A673 (cell line): ENCODE data around the gene YOD1. TPM values are rescaled to one million over a fixed set of nuclear protein-coding genes. Genes with fewer than 3 reads are reported as not detected.

Experiments
- BruUV-seq: library from RNA; stranded (reverse); fragments of 400-500 nt; replicated peaks from 2 replicates; lab custom pipeline; 2021; lab: Mats Ljungman, UMichigan
- CTCF ChIA-PET: fragments of 300-600 bp; sonication (Branson Sonifier 250); formaldehyde crosslinking; loops from one replicate; lab custom pipeline; 2022; ENCODE audit warnings: antibody characterized with exemption; lab: Charles Lee
- POLR2A ChIA-PET: fragments of 300-600 bp; sonication (Branson Sonifier 250); formaldehyde crosslinking; loops from one replicate; lab custom pipeline; 2022; ENCODE audit warnings: antibody characterized with exemption; ENCODE audit not compliant: low non-redundant PET; lab: Charles Lee
- DNase-seq: peaks from one replicate; pipeline ENCODE4 v3.0.0-alpha.2; 2015; ENCODE audit warnings: low spot score
- H3K27ac ChIP-seq: fragments of 200-600 bp; sonication (generic); 2 replicates; pipeline ENCODE4 v1.5.1; 2016; ENCODE audit warnings: mixed run types, low read depth, mild to moderate bottlenecking, mixed read lengths, antibody characterized with exemption, low read length; ENCODE audit not compliant: poor library complexity, severe bottlenecking
- H3K27me3 ChIP-seq: fragments of 200-600 bp; sonication (generic); replicated peaks from 2 replicates; pipeline ENCODE4 v1.6.1; 2017; ENCODE audit warnings: mixed run types, low read depth, mild to moderate bottlenecking, mixed read lengths, antibody characterized with exemption, low read length; ENCODE audit not compliant: insufficient read depth, poor library complexity
- H3K36me3 ChIP-seq: fragments of 200-600 bp; sonication (generic); 2 replicates; pipeline ENCODE4 v1.6.1; 2016; ENCODE audit warnings: mixed run types, mild to moderate bottlenecking, mixed read lengths, antibody characterized with exemption, low read length; ENCODE audit not compliant: insufficient read depth, poor library complexity, severe bottlenecking
- H3K4me1 ChIP-seq: fragments of 200-600 bp; sonication (generic); 2 replicates; pipeline ENCODE4 v1.6.1; 2017; ENCODE audit warnings: mixed run types, mild to moderate bottlenecking, mixed read lengths, antibody characterized with exemption, low read length; ENCODE audit not compliant: insufficient read depth, poor library complexity, severe bottlenecking
- H3K4me3 ChIP-seq: fragments of 200-600 bp; sonication (generic); 2 replicates; pipeline ENCODE4 v1.5.1; 2016; ENCODE audit warnings: low read depth, mixed run types, mild to moderate bottlenecking, mixed read lengths, low read length; ENCODE audit not compliant: poor library complexity, severe bottlenecking
- H3K9me3 ChIP-seq: fragments of 200-600 bp; sonication (generic); 2 replicates; pipeline ENCODE4 v1.6.1; 2016; ENCODE audit warnings: mixed run types, low read depth, mild to moderate bottlenecking, mixed read lengths, antibody characterized with exemption, low read length; ENCODE audit not compliant: poor library complexity, severe bottlenecking
- CTCF ChIP-seq: fragments of 300-800, 200-600 bp; sonication (generic); conservative IDR thresholded peaks from 2 replicates; pipeline ENCODE4 v1.5.1; 2017; ENCODE audit warnings: low read depth, mild to moderate bottlenecking, antibody characterized with exemption, low read length, moderate library complexity, mixed read lengths
- EZH2 ChIP-seq: fragments of 200-600 bp; sonication (generic); IDR thresholded peaks from 2 replicates; pipeline ENCODE4 v1.6.1; 2017; ENCODE audit warnings: borderline replicate concordance, low read depth, mild to moderate bottlenecking, mixed read lengths, antibody characterized with exemption, low read length; ENCODE audit not compliant: poor library complexity, severe bottlenecking
- intact Hi-C: fragments of 100-400 bp; cut with micrococcal nuclease; formaldehyde crosslinking; loops from one replicate; pipeline ENCODE4 v1.10.0; 2022; ENCODE audit not compliant: unreplicated experiment
- total RNA-seq: library from RNA; stranded (reverse); gene quantifications from 2 replicates; pipeline ENCODE4 v1.2.3, GENCODE V29; 2021

Gene YOD1
- total RNA-seq, 1 experiment from 2014 or later: 12.6 TPM

DNA sequence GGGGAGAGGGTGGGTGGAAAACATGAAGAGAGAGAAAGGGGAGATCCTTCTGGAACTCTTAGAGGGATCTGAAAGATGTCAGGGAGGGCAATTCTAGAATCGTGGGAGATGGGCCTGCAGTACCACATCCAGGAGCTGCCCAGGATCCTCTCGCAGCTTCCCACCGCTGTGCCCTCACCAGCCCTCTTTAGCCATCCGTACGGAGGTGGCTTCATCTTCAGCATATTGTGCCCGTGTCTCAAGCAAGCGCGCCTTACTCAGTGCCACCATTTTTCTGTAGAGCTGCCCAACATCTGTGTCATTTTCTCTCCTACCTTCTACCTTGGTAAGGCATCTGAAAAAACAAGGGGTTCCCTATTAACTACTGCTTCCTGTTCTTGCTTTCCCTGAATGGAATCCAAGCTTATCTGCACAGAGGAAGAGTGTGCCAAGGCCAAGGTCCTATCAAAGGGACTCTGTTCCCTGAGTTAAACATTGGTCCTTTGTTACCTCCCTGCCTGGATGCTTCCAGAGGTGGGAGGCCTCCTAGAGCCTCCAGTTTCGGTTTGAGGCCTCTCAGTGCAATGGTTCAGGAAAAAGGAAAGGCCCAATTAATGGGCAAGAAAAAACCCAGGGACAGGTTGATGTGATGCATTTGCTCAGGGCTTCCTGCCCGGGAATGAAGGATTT is 41.7 kb downstream of the YOD1 start:
- TF ChIP-seq EZH2 (no peak), CTCF (no peak)
- intact Hi-C loops: no loop called here
- Histone ChIP-seq H3K9me3 (no peaks in the 10 kb centered on the region), H3K36me3 (no peaks in the 10 kb centered on the region), H3K4me3 (no peak overlapping the region), H3K4me1 (no peaks in the 10 kb centered on the region), H3K27me3 (peaks cover 31% of the 10 kb centered on the region), H3K27ac (no peak overlapping the region)
- ChIA-PET CTCF (no interaction called here), POLR2A (no interaction called here)
- no peak for DNase-seq
- BruUV-seq: no TSS peak

GRCh38 chr1:207007352-207008033 is 43.5 kb downstream of the YOD1 start:
- H3K4me1 ChIP-seq: no peaks in the 10 kb centered on the region
- H3K27ac ChIP-seq: no peak overlapping the region
- H3K4me3 ChIP-seq: no peak overlapping the region
- POLR2A ChIA-PET: no interaction called here
- BruUV-seq: no TSS peak
- H3K27me3 ChIP-seq: peaks cover 16% of the 10 kb centered on the region
- CTCF ChIA-PET: no interaction called here
- no peaks in the 10 kb centered on the region for H3K9me3 ChIP-seq
- TF ChIP-seq EZH2: no peak
- TF ChIP-seq CTCF: no peak
- no peaks in the 10 kb centered on the region for H3K36me3 ChIP-seq
- intact Hi-C loops: no loop called here
- peak; percentile 44 for DNase-seq

DNA sequence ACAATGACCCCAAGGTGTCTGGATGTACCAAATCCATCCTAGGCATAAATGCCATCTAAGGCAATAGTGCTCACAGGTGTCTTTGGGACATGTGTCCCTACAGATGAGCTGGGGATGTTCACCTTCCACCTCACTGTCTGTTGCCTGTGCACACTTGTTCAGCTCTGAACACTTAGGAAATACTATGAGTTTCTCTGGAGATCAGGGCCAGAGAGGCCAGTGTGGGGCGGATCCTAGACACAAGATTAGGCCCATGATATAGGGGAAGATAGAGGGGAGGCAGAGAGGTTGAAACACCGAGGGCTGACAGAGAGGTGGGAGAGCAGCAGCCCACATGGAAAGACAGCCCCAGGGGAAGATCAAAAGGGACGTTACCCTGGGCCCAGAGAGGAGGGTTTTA is 44.1 kb downstream of the YOD1 start:
- ChIA-PET POLR2A (no interaction called here), CTCF (no interaction called here)
- no peak for DNase-seq
- peaks cover 10% of the 10 kb centered on the region for H3K27me3 ChIP-seq
- no peaks in the 10 kb centered on the region for H3K9me3 ChIP-seq
- TF ChIP-seq EZH2: no peak
- TF ChIP-seq CTCF: no peak
- intact Hi-C loops: no loop called here
- H3K27ac ChIP-seq: no peak overlapping the region
- BruUV-seq: no TSS peak
- no peaks in the 10 kb centered on the region for H3K36me3 ChIP-seq
- no peak overlapping the region for H3K4me3 ChIP-seq
- H3K4me1 ChIP-seq: no peaks in the 10 kb centered on the region
